Heart right ventricle (tissue), 16 donors: ENCODE results near the gene STRN3. TPM values are rescaled to one million over a fixed set of nuclear protein-coding genes. Genes with fewer than 3 reads are reported as not detected.

Experiments
- ATAC-seq, 8 donors: fragments of 200-7000 bp; cut with Tn5 transposase; one replicate each; pipeline ENCODE4 v1.9.1; 2020; ENCODE audit warnings: mild to moderate bottlenecking in 8 of 8, moderate library complexity in 8 of 8, moderate number of reproducible peaks in 1 of 8
- DNase-seq, 2 donors: peaks; one replicate each; pipeline ENCODE4 v3.0.0-alpha.2; 2020
- H3K27ac ChIP-seq, 10 donors: fragments of 200-600 bp; sonication (generic) in 2 of 10; one replicate each; pipeline versions ENCODE4 v1.5.0 to v1.8.0; 2020 to 2022; ENCODE audit warnings: mild to moderate bottlenecking in 3 of 10
- H3K27me3 ChIP-seq, 7 donors: fragments of 200-600 bp; one replicate each; pipeline ENCODE4 v1.8.0; 2021 to 2022; ENCODE audit warnings: mild to moderate bottlenecking in 2 of 7
- H3K36me3 ChIP-seq, 9 donors: fragments of 200-600 bp; sonication (generic) in 1 of 9; one replicate each; pipeline versions ENCODE4 v1.5.0 to v1.8.0; 2020 to 2022; ENCODE audit warnings: mild to moderate bottlenecking in 2 of 9
- H3K4me1 ChIP-seq, 9 donors: fragments of 200-600 bp; sonication (generic) in 1 of 9; one replicate each; pipeline versions ENCODE4 v1.5.0 to v1.8.0; 2020 to 2022; ENCODE audit warnings: mild to moderate bottlenecking in 4 of 9
- H3K4me3 ChIP-seq, 10 donors: fragments of 200-600 bp; sonication (generic) in 2 of 10; one replicate each; pipeline versions ENCODE4 v1.5.0 to v1.8.0; 2020 to 2022; ENCODE audit warnings: mild to moderate bottlenecking in 7 of 10, moderate library complexity in 2 of 10
- H3K9me3 ChIP-seq, 11 donors: fragments of 200-600 bp in 10 of 11; sonication (generic) in 2 of 11; one replicate each; pipeline versions ENCODE4 v1.5.0 to v1.8.0; 2013 to 2022; ENCODE audit warnings: mild to moderate bottlenecking in 2 of 11, control low read depth in 1 of 11, moderate library complexity in 1 of 11
- CTCF ChIP-seq, 9 donors: fragments of 200-600 bp; sonication (generic) in 2 of 9; IDR thresholded peaks; one replicate each; pipeline versions ENCODE4 v1.5.0 to v1.8.0; 2021 to 2022; ENCODE audit warnings: antibody characterized with exemption in 9 of 9, mild to moderate bottlenecking in 5 of 9, moderate library complexity in 1 of 9
- WGBS, 2 donors: extraction: QIAGEN DNeasy Blood & Tissue Kit; methylation state at CpG; one replicate each; pipeline ENCODE4 v1.1.7; 2013; ENCODE audit warnings: inconsistent platforms in 1 of 2; 5-methylcytosine and 5-hydroxymethylcytosine counted together
- intact Hi-C, 10 donors: fragments of 100-400 bp; cut with DNase I; formaldehyde crosslinking; loops; one replicate each; pipeline versions ENCODE4 v1.11.1 to v1.14.2; 2022
- polyA plus RNA-seq, 2 donors: library from polyadenylated mRNA; stranded (reverse); fragments of 200-250 nt; gene quantifications; one replicate each; pipeline ENCODE4 v1.2.3, GENCODE V29; 2013
- total RNA-seq, 10 donors: library from RNA; stranded (reverse); fragmentation: NEBNext Ultra II Directional in 3 of 10; extraction: Animal tissue kit (Norgen Biotek cat#: 25700) in 3 of 10; gene quantifications; one replicate each; pipeline versions ENCODE4 v1.2.1 to v1.2.4, GENCODE V29; 2021 to 2023
- donor health status: Arrhythmogenic right ventricular cardiomyopathy.
- donor health status: ischemic (EF 13 %, LVEDD 7.1; RV severe dilation, severe dysfunction).
- donor health status: healthy with polysubstance abuse.
- donor health status: DM: no; HTN: yes; CAD: no.
- donor health status: DM: no; HTN: no; CAD: no.
- donor health status: ischemic (EF 25% LVEDD 6.9; RV normal size, moderate dysfunction).
- donor health status: ischemic (EF 25% LVEDD 5.7; RV mildly dilated, moderate dysfunction).
- donor health status: healthy.
- donor health status: DM: yes; HTN: yes; CAD: no.
- donor health status: Ischemic cardiomyopathy.
- donor health status: ischemic (EF 35%, LVEDD 5.7; RV mildly dilated, moderate dysfunction).
- donor health status: nonischemic (EF 11% LVEDD 7.7; RV severe dilation, severe dysfunction).
- donor health status: DM: yes; HTN: yes; CAD: no.
- donor health status: PGD.
- donor health status: ischemic (EF 29% LVEDD 5.4; RV normal size, mild dysfunction).
- donor health status: nonischemic (EF 23%, LVEDD 6.1; RV moderate dilation, normal function).

Gene STRN3
- total and polyA plus RNA-seq, 12 donors = 10.5 to 60.4 (median 50.2) TPM

GRCh38 chr14:31036552-31036951 is 10.4 kb upstream of the STRN3 start:
- H3K36me3 ChIP-seq = peaks cover 0 to 15% (median 0%) of the 10 kb centered on the region in 9 donors
- ATAC-seq = no peak
- intact Hi-C loops = loop anchor here in 1 of 10 donors (5.0 kb wide), 1 partner anchor 41 kb away; no protein-coding TSS in a partner anchor
- WGBS, 2 donors = 98% methylated on average over 4 of the region's 4 CpGs
- DNase-seq = no peak
- no peaks in the 10 kb centered on the region for H3K27me3 ChIP-seq
- no peak for TF ChIP-seq CTCF (IDR thresholded peaks at IDR 0.05)
- no peak overlapping the region for H3K27ac ChIP-seq
- H3K4me1 ChIP-seq = peaks cover 0 to 9% (median 0%) of the 10 kb centered on the region in 9 donors
- no peaks in the 10 kb centered on the region for H3K9me3 ChIP-seq
- H3K4me3 ChIP-seq = no peak overlapping the region

GRCh38 chr14:31030469-31030868 is 4.3 kb upstream of the STRN3 start:
- intact Hi-C loops = no loop called here
- Histone ChIP-seq H3K27ac (no peak overlapping the region), H3K4me1 (peaks cover 0 to 23% (median 5%) of the 10 kb centered on the region in 9 donors), H3K9me3 (no peaks in the 10 kb centered on the region), H3K36me3 (no peaks in the 10 kb centered on the region), H3K27me3 (no peaks in the 10 kb centered on the region), H3K4me3 (no peak overlapping the region)
- no peak for TF ChIP-seq CTCF (IDR thresholded peaks at IDR 0.05)
- WGBS, 2 donors = 93 to 94% methylated on average over 5 of the region's 5 CpGs
- ATAC-seq = no peak
- DNase-seq = no peak

GRCh38 chr14:31029016-31029970 is 3.1 kb upstream of the STRN3 start:
- Histone ChIP-seq H3K27me3 (no peaks in the 10 kb centered on the region), H3K27ac (no peak overlapping the region), H3K4me3 (no peak overlapping the region), H3K36me3 (no peaks in the 10 kb centered on the region), H3K9me3 (no peaks in the 10 kb centered on the region), H3K4me1 (peaks cover 0 to 30% (median 12%) of the 10 kb centered on the region in 9 donors)
- no peak for TF ChIP-seq CTCF (IDR thresholded peaks at IDR 0.05)
- ATAC-seq (no peak), DNase-seq (no peak)
- WGBS, 2 donors = 97% methylated on average over 3 of the region's 3 CpGs
- intact Hi-C loops = loop anchor here in 3 of 10 donors (5.0 to 10.0 kb wide), 3 partner anchors 37 to 176 kb away; partner anchors contain the start of gene HECTD1 (in 1 of the 3)

- no peak for ATAC-seq
- Histone ChIP-seq H3K27ac (no peak overlapping the region), H3K4me3 (no peak overlapping the region)
These were observed 1.7 kb upstream of the STRN3 start for GRCh38 chr14:31027847-31028246.

More at GRCh38 chr14:31027847-31028246, 1.7 kb upstream of the STRN3 start:
- 97 to 98% methylated on average over 1 of the region's 1 CpG for WGBS, 2 donors
- no peak for DNase-seq
- no peak for TF ChIP-seq CTCF (IDR thresholded peaks at IDR 0.05)
- Histone ChIP-seq H3K9me3 (no peaks in the 10 kb centered on the region), H3K27me3 (no peaks in the 10 kb centered on the region), H3K4me1 (peaks cover 0 to 35% (median 24%) of the 10 kb centered on the region in 9 donors), H3K36me3 (peaks cover 0 to under 1% (median 0%) of the 10 kb centered on the region in 9 donors)
- intact Hi-C loops = loop anchor here in 3 of 10 donors (5.0 to 10.0 kb wide), 3 partner anchors 36 to 177 kb away; partner anchors contain the start of gene HECTD1 (in 1 of the 3)
